Neural progenitor cell (in vitro differentiated cells): ENCODE measurements around the gene SMIM45.

ENCODE experiments used
- DNase-seq: peaks from one replicate; pipeline ENCODE4 v3.0.0-alpha.2; 2016; ENCODE audit warnings: low spot score
- H2AFZ ChIP-seq: fragments of 200-600 bp; sonication (generic); replicated peaks from 2 replicates; pipeline ENCODE4 v1.6.1; 2016; ENCODE audit warnings: antibody characterized with exemption
- H3F3A ChIP-seq: fragments of 200-600 bp; sonication (generic); 2 replicates; pipeline ENCODE4 v1.6.1; 2016; ENCODE audit warnings: antibody characterized with exemption, low read depth
- H3K27ac ChIP-seq: fragments of 200-600 bp; sonication (generic); 2 replicates; pipeline ENCODE4 v1.5.1; 2016; ENCODE audit warnings: mild to moderate bottlenecking
- H3K27me3 ChIP-seq: fragments of 200-600 bp; sonication (generic); 2 replicates; pipeline ENCODE4 v1.6.1; 2016; ENCODE audit warnings: mild to moderate bottlenecking, moderate library complexity
- H3K36me3 ChIP-seq: fragments of 200-600 bp; sonication (generic); 2 replicates; pipeline ENCODE4 v1.5.1; 2016
- H3K4me1 ChIP-seq: fragments of 200-600 bp; sonication (generic); 2 replicates; pipeline ENCODE4 v1.6.1; 2016; ENCODE audit warnings: mixed run types
- H3K4me2 ChIP-seq: fragments of 200-600 bp; sonication (generic); 2 replicates; pipeline ENCODE4 v1.6.1; 2016
- H3K4me3 ChIP-seq: fragments of 200-600 bp; sonication (generic); 2 replicates; pipeline ENCODE4 v1.5.1; 2016
- H3K79me2 ChIP-seq: fragments of 200-600 bp; sonication (generic); 2 replicates; pipeline ENCODE4 v1.6.1; 2016; ENCODE audit warnings: low read depth
- H3K9ac ChIP-seq: fragments of 200-600 bp; sonication (generic); 2 replicates; pipeline ENCODE4 v1.6.1; 2016
- H3K9me3 ChIP-seq: fragments of 200-600 bp; sonication (generic); 2 replicates; pipeline ENCODE4 v1.5.1; 2016; ENCODE audit warnings: low read depth
- H4K20me1 ChIP-seq: fragments of 200-600 bp; sonication (generic); 2 replicates; pipeline ENCODE4 v1.6.1; 2016; ENCODE audit warnings: low read depth
- H3K27ac Mint-ChIP-seq: 3 replicates; pipeline ENCODE4 v1.8.0; 2021; ENCODE audit warnings: mixed read lengths
- H3K27me3 Mint-ChIP-seq: 2 replicates; pipeline ENCODE4 v1.8.0; 2022; ENCODE audit warnings: low read depth, mild to moderate bottlenecking, inconsistent platforms, moderate library complexity, mixed read lengths; ENCODE audit not compliant: insufficient read depth
- H3K36me3 Mint-ChIP-seq: 3 replicates; pipeline ENCODE4 v1.8.0; 2021; ENCODE audit warnings: mixed read lengths
- H3K4me1 Mint-ChIP-seq: 3 replicates; pipeline ENCODE4 v1.8.0; 2021; ENCODE audit warnings: mixed read lengths
- H3K4me3 Mint-ChIP-seq: 3 replicates; pipeline ENCODE4 v1.8.0; 2021; ENCODE audit warnings: mild to moderate bottlenecking, moderate library complexity, mixed read lengths
- H3K9me3 Mint-ChIP-seq: 3 replicates; pipeline ENCODE4 v1.8.0; 2020; ENCODE audit warnings: mixed read lengths
- EZH2 ChIP-seq: fragments of 200-600 bp; sonication (generic); IDR thresholded peaks from 2 replicates; pipeline ENCODE4 v1.6.1; 2017; ENCODE audit warnings: antibody characterized with exemption, mild to moderate bottlenecking, moderate library complexity
- EZH2phosphoT487 ChIP-seq: fragments of 200-600 bp; sonication (generic); IDR thresholded peaks from 2 replicates; pipeline ENCODE4 v1.6.1; 2017; ENCODE audit warnings: antibody characterized with exemption
- TF ChIP-seq, protein P1 (sequence below): fragments of 200-600 bp; sonication (generic); IDR thresholded peaks from 2 replicates; pipeline ENCODE4 v1.5.1; 2017; ENCODE audit warnings: antibody characterized with exemption, mild to moderate bottlenecking

SMIM45 gene

DNA sequence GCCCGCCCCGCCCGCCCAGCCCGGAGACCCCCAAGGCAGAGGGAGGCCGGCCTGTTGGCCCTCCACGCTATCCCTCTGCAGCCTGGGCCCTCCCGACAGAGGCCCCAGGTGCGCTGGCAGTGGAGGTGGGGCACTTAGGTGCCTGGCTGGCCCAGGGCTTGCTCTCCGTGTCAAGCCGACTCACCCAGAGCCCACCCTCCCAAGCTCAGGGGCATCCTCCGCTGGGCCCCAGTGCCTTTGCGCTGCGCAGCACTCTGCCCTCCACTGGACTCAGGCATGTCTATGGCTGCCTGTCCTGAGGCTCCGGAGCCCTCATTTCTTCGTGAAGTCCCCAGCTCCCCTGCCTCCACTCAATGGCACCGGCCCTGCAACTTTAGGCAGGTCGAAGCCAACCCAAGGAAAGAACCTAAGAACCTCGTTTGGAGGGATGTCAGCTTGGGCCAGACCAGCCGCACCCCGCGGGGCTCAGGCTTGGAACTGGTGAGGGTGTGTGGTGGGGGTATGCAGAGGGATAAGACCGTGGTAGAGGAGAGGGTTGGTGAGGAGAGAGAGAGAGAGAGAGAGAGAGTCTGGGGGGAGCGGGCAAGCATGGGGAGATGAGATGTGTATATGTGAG lies 6.1 kb downstream of the SMIM45 start:
- Histone ChIP-seq H3K27ac (no peak overlapping the region), H3K4me2 (peak overlapping the region; percentile 75), H3K4me3 (peak overlapping the region; percentile 37), H3K9ac (no peak overlapping the region), H3K4me1 (peaks cover 6% of the 10 kb centered on the region), H4K20me1 (no peaks in the 10 kb centered on the region), H3K79me2 (no peaks in the 10 kb centered on the region), H2AFZ (peak overlapping the region; percentile 90), H3K9me3 (no peaks in the 10 kb centered on the region), H3K36me3 (no peaks in the 10 kb centered on the region), H3K27me3 (peaks cover 10% of the 10 kb centered on the region), H3F3A (peaks cover 7% of the 10 kb centered on the region)
- peaks cover 8% of the 10 kb centered on the region for H3K27me3 Mint-ChIP-seq
- no peak overlapping the region for H3K27ac Mint-ChIP-seq
- no peaks in the 10 kb centered on the region for H3K9me3 Mint-ChIP-seq
- H3K36me3 Mint-ChIP-seq, result peaks cover 4% of the 10 kb centered on the region
- DNase-seq, result no peak
- no peak overlapping the region for H3K4me3 Mint-ChIP-seq
- H3K4me1 Mint-ChIP-seq, result peaks cover 29% of the 10 kb centered on the region
- TF ChIP-seq, protein P1, sequence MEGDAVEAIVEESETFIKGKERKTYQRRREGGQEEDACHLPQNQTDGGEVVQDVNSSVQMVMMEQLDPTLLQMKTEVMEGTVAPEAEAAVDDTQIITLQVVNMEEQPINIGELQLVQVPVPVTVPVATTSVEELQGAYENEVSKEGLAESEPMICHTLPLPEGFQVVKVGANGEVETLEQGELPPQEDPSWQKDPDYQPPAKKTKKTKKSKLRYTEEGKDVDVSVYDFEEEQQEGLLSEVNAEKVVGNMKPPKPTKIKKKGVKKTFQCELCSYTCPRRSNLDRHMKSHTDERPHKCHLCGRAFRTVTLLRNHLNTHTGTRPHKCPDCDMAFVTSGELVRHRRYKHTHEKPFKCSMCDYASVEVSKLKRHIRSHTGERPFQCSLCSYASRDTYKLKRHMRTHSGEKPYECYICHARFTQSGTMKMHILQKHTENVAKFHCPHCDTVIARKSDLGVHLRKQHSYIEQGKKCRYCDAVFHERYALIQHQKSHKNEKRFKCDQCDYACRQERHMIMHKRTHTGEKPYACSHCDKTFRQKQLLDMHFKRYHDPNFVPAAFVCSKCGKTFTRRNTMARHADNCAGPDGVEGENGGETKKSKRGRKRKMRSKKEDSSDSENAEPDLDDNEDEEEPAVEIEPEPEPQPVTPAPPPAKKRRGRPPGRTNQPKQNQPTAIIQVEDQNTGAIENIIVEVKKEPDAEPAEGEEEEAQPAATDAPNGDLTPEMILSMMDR, result no peak
- no peak for TF ChIP-seq EZH2phosphoT487

GRCh38 chr22:41963453-41964111 lies 11.6 kb downstream of the SMIM45 start:
- Histone ChIP-seq H3K4me3 (no peak overlapping the region), H3F3A (peaks cover 38% of the 10 kb centered on the region), H3K9ac (no peak overlapping the region), H3K36me3 (no peaks in the 10 kb centered on the region), H3K79me2 (no peaks in the 10 kb centered on the region), H3K4me2 (peak overlapping the region; percentile 61), H3K9me3 (no peaks in the 10 kb centered on the region), H2AFZ (no peak overlapping the region), H4K20me1 (no peaks in the 10 kb centered on the region), H3K27ac (no peak overlapping the region), H3K27me3 (peaks cover under 1% of the 10 kb centered on the region), H3K4me1 (peaks cover 15% of the 10 kb centered on the region)
- H3K4me3 Mint-ChIP-seq, result peak overlapping the region; percentile 38
- H3K27me3 Mint-ChIP-seq, result peaks cover 10% of the 10 kb centered on the region
- peaks cover 9% of the 10 kb centered on the region for H3K9me3 Mint-ChIP-seq
- H3K36me3 Mint-ChIP-seq, result peaks cover 2% of the 10 kb centered on the region
- peak overlapping the region; percentile 90 for H3K27ac Mint-ChIP-seq
- no peak for TF ChIP-seq EZH2
- TF ChIP-seq, protein P1, result no peak
- no peak for TF ChIP-seq EZH2phosphoT487
- peaks cover 54% of the 10 kb centered on the region for H3K4me1 Mint-ChIP-seq
- DNase-seq, result peak; percentile 65

GRCh38 chr22:41964112-41964491 lies 12.2 kb downstream of the SMIM45 start:
- TF ChIP-seq EZH2 (no peak), EZH2phosphoT487 (no peak)
- TF ChIP-seq, protein P1, result no peak
- H4K20me1 ChIP-seq, result no peaks in the 10 kb centered on the region
- peak overlapping the region; percentile 61 for H3K4me2 ChIP-seq
- H2AFZ ChIP-seq, result no peak overlapping the region
- H3K27me3 ChIP-seq, result no peaks in the 10 kb centered on the region
- no peak overlapping the region for H3K27ac ChIP-seq
- peaks cover 39% of the 10 kb centered on the region for H3F3A ChIP-seq
- peak overlapping the region; percentile 89 for H3K27ac Mint-ChIP-seq
- H3K9me3 Mint-ChIP-seq, result peaks cover 9% of the 10 kb centered on the region
- H3K4me1 Mint-ChIP-seq, result peaks cover 55% of the 10 kb centered on the region
- no peak overlapping the region for H3K9ac ChIP-seq
- peaks cover 18% of the 10 kb centered on the region for H3K4me1 ChIP-seq
- no peak for DNase-seq
- H3K36me3 ChIP-seq, result no peaks in the 10 kb centered on the region
- H3K79me2 ChIP-seq, result no peaks in the 10 kb centered on the region
- no peak overlapping the region for H3K4me3 ChIP-seq
- H3K4me3 Mint-ChIP-seq, result peak overlapping the region; percentile 38
- no peaks in the 10 kb centered on the region for H3K9me3 ChIP-seq
- peaks cover 10% of the 10 kb centered on the region for H3K27me3 Mint-ChIP-seq
- H3K36me3 Mint-ChIP-seq, result peaks cover 2% of the 10 kb centered on the region
